ENCODE results near the gene WASF3.

DNA sequence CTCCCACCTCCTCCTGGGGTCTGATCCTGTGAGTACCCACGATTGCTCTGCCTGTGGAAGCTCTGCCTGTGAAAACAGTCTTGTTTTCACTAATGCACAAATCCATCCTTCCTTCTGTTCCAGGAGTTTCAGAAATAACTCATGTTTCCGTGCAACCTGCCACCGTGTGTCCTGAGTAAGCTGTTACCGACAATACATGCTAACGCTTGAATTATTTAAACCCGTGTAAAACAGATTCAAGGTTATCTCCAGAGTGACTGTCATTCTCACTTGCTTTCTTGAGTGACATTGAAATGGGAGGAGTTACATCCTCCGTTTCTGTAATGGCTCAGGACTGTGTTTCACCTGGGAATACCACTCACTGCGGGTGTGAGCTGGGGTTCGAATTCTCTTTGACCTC is 178.2 kb downstream of the WASF3 start:
- TF ChIP-seq, protein P1, sequence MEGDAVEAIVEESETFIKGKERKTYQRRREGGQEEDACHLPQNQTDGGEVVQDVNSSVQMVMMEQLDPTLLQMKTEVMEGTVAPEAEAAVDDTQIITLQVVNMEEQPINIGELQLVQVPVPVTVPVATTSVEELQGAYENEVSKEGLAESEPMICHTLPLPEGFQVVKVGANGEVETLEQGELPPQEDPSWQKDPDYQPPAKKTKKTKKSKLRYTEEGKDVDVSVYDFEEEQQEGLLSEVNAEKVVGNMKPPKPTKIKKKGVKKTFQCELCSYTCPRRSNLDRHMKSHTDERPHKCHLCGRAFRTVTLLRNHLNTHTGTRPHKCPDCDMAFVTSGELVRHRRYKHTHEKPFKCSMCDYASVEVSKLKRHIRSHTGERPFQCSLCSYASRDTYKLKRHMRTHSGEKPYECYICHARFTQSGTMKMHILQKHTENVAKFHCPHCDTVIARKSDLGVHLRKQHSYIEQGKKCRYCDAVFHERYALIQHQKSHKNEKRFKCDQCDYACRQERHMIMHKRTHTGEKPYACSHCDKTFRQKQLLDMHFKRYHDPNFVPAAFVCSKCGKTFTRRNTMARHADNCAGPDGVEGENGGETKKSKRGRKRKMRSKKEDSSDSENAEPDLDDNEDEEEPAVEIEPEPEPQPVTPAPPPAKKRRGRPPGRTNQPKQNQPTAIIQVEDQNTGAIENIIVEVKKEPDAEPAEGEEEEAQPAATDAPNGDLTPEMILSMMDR (IDR thresholded peaks at IDR 0.05; ENCODE audit: low read depth, low read length, missing input control): no peak
- no peak for TF ChIP-seq FOXA1 (IDR thresholded peaks at IDR 0.05)
- no peak for TF ChIP-seq RAD21 (IDR thresholded peaks at IDR 0.05)
- TF ChIP-seq, protein P2, sequence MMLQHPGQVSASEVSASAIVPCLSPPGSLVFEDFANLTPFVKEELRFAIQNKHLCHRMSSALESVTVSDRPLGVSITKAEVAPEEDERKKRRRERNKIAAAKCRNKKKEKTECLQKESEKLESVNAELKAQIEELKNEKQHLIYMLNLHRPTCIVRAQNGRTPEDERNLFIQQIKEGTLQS (IDR thresholded peaks at IDR 0.05): no peak
- TF ChIP-seq EGR1 (IDR thresholded peaks at IDR 0.05; ENCODE audit: low read depth in 2 of 2): no peak
- TF ChIP-seq, protein P3, sequence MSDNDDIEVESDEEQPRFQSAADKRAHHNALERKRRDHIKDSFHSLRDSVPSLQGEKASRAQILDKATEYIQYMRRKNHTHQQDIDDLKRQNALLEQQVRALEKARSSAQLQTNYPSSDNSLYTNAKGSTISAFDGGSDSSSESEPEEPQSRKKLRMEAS (IDR thresholded peaks at IDR 0.05): no peak
- no peak for TF ChIP-seq YY1 (IDR thresholded peaks at IDR 0.05)
- no peak for TF ChIP-seq RXRA (IDR thresholded peaks at IDR 0.05)
- no peak for TF ChIP-seq GABPA (IDR thresholded peaks at IDR 0.05 in 1 of 2, conservative IDR thresholded peaks at IDR 0.05 in 1 of 2)
